A673 (cell line): Measurements from ENCODE around the gene PEA15. TPM values are rescaled to one million over a fixed set of nuclear protein-coding genes. Genes with fewer than 3 reads are reported as not detected.

Experiments used
- BruUV-seq: library from RNA; stranded (reverse); fragments of 400-500 nt; replicated peaks from 2 replicates; lab custom pipeline; 2021; lab: Mats Ljungman, UMichigan
- CTCF ChIA-PET: fragments of 300-600 bp; sonication (Branson Sonifier 250); formaldehyde crosslinking; loops from one replicate; lab custom pipeline; 2022; ENCODE audit warnings: antibody characterized with exemption; lab: Charles Lee
- POLR2A ChIA-PET: fragments of 300-600 bp; sonication (Branson Sonifier 250); formaldehyde crosslinking; loops from one replicate; lab custom pipeline; 2022; ENCODE audit warnings: antibody characterized with exemption; ENCODE audit not compliant: low non-redundant PET; lab: Charles Lee
- DNase-seq: peaks from one replicate; pipeline ENCODE4 v3.0.0-alpha.2; 2015; ENCODE audit warnings: low spot score
- H3K27ac ChIP-seq: fragments of 200-600 bp; sonication (generic); 2 replicates; pipeline ENCODE4 v1.5.1; 2016; ENCODE audit warnings: mixed run types, low read depth, mild to moderate bottlenecking, mixed read lengths, antibody characterized with exemption, low read length; ENCODE audit not compliant: poor library complexity, severe bottlenecking
- H3K27me3 ChIP-seq: fragments of 200-600 bp; sonication (generic); replicated peaks from 2 replicates; pipeline ENCODE4 v1.6.1; 2017; ENCODE audit warnings: mixed run types, low read depth, mild to moderate bottlenecking, mixed read lengths, antibody characterized with exemption, low read length; ENCODE audit not compliant: insufficient read depth, poor library complexity
- H3K36me3 ChIP-seq: fragments of 200-600 bp; sonication (generic); 2 replicates; pipeline ENCODE4 v1.6.1; 2016; ENCODE audit warnings: mixed run types, mild to moderate bottlenecking, mixed read lengths, antibody characterized with exemption, low read length; ENCODE audit not compliant: insufficient read depth, poor library complexity, severe bottlenecking
- H3K4me1 ChIP-seq: fragments of 200-600 bp; sonication (generic); 2 replicates; pipeline ENCODE4 v1.6.1; 2017; ENCODE audit warnings: mixed run types, mild to moderate bottlenecking, mixed read lengths, antibody characterized with exemption, low read length; ENCODE audit not compliant: insufficient read depth, poor library complexity, severe bottlenecking
- H3K4me3 ChIP-seq: fragments of 200-600 bp; sonication (generic); 2 replicates; pipeline ENCODE4 v1.5.1; 2016; ENCODE audit warnings: low read depth, mixed run types, mild to moderate bottlenecking, mixed read lengths, low read length; ENCODE audit not compliant: poor library complexity, severe bottlenecking
- H3K9me3 ChIP-seq: fragments of 200-600 bp; sonication (generic); 2 replicates; pipeline ENCODE4 v1.6.1; 2016; ENCODE audit warnings: mixed run types, low read depth, mild to moderate bottlenecking, mixed read lengths, antibody characterized with exemption, low read length; ENCODE audit not compliant: poor library complexity, severe bottlenecking
- EZH2 ChIP-seq: fragments of 200-600 bp; sonication (generic); IDR thresholded peaks from 2 replicates; pipeline ENCODE4 v1.6.1; 2017; ENCODE audit warnings: borderline replicate concordance, low read depth, mild to moderate bottlenecking, mixed read lengths, antibody characterized with exemption, low read length; ENCODE audit not compliant: poor library complexity, severe bottlenecking
- intact Hi-C: fragments of 100-400 bp; cut with micrococcal nuclease; formaldehyde crosslinking; loops from one replicate; pipeline ENCODE4 v1.10.0; 2022; ENCODE audit not compliant: unreplicated experiment
- total RNA-seq: library from RNA; stranded (reverse); gene quantifications from 2 replicates; pipeline ENCODE4 v1.2.3, GENCODE V29; 2021
- TF ChIP-seq, protein P1 (sequence below): fragments of 300-800, 200-600 bp; sonication (generic); conservative IDR thresholded peaks from 2 replicates; pipeline ENCODE4 v1.5.1; 2017; ENCODE audit warnings: low read depth, mild to moderate bottlenecking, antibody characterized with exemption, low read length, moderate library complexity, mixed read lengths

PEA15 gene
- total RNA-seq, 1 experiment from 2014 or later = 87.7 TPM

DNA sequence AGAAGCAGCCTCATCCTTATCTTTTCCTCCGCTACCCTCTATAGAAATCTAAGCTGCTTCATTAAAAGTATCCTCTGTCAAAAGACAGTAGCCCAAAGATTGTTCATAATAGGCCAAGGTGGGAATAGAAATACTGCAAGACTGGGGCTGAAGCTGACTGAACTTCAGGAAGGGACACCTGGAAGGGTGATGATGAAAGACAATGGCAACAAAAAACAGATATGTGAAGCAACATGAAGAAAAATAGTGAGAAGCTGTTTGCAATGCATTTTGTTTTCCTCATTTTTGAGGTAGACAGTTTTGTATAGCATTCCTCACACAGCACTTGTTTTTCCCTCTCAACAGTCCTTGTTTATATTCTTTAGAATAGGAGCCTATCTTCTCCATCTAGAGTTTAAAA lies 40.2 kb downstream of the PEA15 start:
- no peak for DNase-seq
- Histone ChIP-seq H3K9me3 (no peaks in the 10 kb centered on the region), H3K4me3 (no peak overlapping the region), H3K27me3 (no peaks in the 10 kb centered on the region), H3K27ac (no peak overlapping the region), H3K4me1 (no peaks in the 10 kb centered on the region), H3K36me3 (peaks cover 26% of the 10 kb centered on the region)
- BruUV-seq = no TSS peak
- CTCF ChIA-PET = no interaction called here
- POLR2A ChIA-PET = interaction anchor here (0.6 kb wide), 1 partner anchor 53 kb away, joined by 3 read pairs; no protein-coding TSS in a partner anchor
- intact Hi-C loops = no loop called here
- TF ChIP-seq, protein P1, sequence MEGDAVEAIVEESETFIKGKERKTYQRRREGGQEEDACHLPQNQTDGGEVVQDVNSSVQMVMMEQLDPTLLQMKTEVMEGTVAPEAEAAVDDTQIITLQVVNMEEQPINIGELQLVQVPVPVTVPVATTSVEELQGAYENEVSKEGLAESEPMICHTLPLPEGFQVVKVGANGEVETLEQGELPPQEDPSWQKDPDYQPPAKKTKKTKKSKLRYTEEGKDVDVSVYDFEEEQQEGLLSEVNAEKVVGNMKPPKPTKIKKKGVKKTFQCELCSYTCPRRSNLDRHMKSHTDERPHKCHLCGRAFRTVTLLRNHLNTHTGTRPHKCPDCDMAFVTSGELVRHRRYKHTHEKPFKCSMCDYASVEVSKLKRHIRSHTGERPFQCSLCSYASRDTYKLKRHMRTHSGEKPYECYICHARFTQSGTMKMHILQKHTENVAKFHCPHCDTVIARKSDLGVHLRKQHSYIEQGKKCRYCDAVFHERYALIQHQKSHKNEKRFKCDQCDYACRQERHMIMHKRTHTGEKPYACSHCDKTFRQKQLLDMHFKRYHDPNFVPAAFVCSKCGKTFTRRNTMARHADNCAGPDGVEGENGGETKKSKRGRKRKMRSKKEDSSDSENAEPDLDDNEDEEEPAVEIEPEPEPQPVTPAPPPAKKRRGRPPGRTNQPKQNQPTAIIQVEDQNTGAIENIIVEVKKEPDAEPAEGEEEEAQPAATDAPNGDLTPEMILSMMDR = no peak
- TF ChIP-seq EZH2 = no peak

DNA sequence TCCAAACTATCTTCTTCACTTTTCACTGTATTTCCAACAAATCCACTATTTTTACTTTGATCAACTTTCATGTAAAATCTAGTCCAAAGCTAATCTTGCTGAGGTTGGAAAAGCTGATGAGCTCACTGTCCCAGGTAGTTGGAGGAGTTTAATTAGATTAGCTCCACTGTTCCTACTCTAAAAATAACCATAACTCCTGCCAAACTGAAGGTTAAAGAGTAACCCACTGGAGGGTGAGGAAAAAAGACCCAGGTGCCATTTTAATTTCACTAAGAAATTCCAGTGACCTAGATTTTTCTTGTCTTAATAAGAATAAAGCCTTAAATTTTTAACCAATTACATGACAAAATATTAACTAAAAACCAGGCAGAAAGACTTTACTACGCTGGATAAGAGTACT lies 41.9 kb downstream of the PEA15 start:
- Histone ChIP-seq H3K4me1 (no peaks in the 10 kb centered on the region), H3K27me3 (no peaks in the 10 kb centered on the region), H3K27ac (no peak overlapping the region), H3K9me3 (no peaks in the 10 kb centered on the region), H3K36me3 (peaks cover 18% of the 10 kb centered on the region), H3K4me3 (no peak overlapping the region)
- DNase-seq = no peak
- intact Hi-C loops = no loop called here
- ChIA-PET CTCF (no interaction called here), POLR2A (no interaction called here)
- no TSS peak for BruUV-seq
- TF ChIP-seq, protein P1 = no peak
- no peak for TF ChIP-seq EZH2

DNA sequence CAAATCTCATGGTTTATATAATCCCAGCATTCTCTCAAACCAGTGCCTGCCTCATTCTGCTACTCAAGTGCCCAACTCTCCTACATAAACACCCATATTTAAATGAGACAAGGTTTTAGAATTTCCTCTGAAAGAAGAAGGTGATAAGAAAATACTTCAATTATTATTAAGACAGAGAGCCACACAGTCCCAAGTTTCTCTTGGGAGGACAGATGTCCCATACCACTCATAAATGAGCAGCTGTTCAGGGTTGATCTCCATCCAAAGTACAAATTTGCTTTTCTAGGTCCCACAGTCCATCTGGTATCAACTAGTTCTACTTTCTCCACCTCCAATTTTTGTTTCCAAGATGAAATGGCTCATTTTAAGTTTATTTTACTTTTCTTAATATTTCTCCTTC lies 45.8 kb downstream of the PEA15 start:
- intact Hi-C loops = loop anchor here (5.0 kb wide), 1 partner anchor 59 kb away; the partner anchor contains the start of gene CASQ1
- TF ChIP-seq, protein P1 = no peak
- TF ChIP-seq EZH2 = no peak
- Histone ChIP-seq H3K4me3 (no peak overlapping the region), H3K27me3 (no peaks in the 10 kb centered on the region), H3K27ac (no peak overlapping the region), H3K9me3 (no peaks in the 10 kb centered on the region), H3K36me3 (no peaks in the 10 kb centered on the region), H3K4me1 (no peaks in the 10 kb centered on the region)
- ChIA-PET CTCF (interaction anchor here (2.0 kb wide), 1 partner anchor 150 kb away, joined by 25 read pairs; no protein-coding TSS in a partner anchor), POLR2A (no interaction called here)
- DNase-seq = no peak
- BruUV-seq = no TSS peak
